HG03060 (cell line): ENCODE results near the gene AFTPH.

Source experiments
- ATAC-seq: cut with Tn5 transposase; IDR thresholded peaks from one replicate; pipeline ENCODE4 v1.9.1; 2021; ENCODE audit warnings: low read depth, moderate number of reproducible peaks; ENCODE audit not compliant: unreplicated experiment

AFTPH gene

DNA sequence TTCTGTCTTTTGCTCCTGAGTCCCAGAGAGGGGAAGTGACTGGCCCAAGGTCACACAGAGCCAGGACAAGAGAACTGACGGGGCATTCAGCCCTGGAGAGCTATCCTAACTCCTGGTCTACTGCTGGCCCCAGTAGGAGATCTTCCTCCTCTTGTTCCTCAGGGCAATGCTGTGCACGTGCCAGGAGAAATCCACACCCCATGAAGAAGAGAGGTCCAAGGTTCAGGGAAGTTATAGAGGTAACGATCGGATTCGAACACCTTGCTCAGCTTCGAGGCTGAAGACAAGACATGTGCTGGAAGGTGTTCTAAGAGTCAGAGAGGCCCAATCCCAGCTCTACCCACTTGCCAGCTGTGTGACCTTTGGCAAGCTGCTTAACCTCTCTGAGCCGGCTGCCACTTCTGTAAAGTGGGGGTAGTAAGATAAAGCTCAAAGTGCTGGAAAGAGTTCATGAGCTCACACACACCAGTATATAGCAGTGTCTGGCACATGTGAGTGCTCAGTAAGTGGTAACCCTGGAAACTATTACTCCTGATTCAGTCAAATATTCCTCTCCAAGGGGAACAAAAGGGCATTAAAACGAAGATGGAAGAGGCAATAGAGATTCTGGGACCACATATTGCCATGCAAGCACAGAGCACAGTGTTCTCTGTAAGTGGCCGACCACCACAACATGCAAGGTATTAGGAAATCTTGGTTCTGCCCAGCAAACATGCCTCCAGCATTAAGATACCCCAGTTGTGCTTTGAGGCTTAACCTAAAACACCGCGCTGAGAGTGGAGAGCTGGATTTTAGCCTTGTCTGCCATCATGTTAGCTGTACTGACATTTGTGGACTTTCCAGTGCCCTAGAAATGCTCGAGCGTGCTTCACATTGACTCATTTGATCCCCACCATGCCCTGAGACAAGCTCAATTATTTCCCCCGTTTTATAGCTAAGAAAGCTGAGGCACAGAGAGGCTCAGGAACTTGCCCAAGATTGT lies 104.0 kb downstream of the AFTPH start:
- ATAC-seq: no peak

GRCh38 chr2:64629329-64629781 lies 105.2 kb downstream of the AFTPH start:
- ATAC-seq: no peak

DNA sequence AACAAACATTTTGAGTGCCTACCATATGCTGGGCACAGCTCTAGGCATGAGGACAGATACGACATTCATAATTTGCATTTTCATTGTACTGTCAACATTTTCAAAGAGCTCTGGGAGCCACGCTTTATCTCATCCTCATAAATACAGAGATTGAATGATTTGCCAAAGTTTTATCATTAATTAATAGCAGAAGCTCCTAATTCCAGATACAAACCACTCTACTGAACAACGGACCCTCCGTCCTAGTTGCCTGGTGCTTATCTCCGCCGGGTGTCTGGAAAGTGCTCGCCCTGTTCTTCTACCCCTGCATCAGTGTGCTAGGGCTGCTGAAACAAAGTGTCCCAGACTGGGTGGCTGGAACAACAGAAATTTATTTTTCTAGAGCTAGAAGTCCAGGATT lies 105.7 kb downstream of the AFTPH start:
- ATAC-seq: no peak

DNA sequence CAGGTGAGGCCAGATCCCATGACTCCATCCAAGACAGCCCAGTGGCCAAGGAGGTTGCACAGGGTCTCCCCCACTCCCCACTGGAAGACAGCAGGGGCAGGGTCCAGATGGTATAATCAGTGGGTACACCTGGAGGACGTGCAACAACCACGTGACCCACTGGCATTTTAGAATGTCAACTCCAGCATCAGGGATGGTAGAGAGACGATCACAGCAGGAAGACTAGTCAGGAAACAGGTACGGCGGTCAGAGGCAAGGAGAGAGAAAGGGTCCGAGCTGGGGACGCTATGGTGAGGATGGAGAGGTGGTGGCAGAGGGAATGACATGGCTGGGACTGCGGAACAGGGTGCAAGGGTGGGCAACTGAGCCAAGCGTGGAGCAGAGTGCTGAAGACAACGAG lies 106.6 kb downstream of the AFTPH start:
- no peak for ATAC-seq

GRCh38 chr2:64631771-64632170 lies 107.6 kb downstream of the AFTPH start:
- ATAC-seq: no peak

DNA sequence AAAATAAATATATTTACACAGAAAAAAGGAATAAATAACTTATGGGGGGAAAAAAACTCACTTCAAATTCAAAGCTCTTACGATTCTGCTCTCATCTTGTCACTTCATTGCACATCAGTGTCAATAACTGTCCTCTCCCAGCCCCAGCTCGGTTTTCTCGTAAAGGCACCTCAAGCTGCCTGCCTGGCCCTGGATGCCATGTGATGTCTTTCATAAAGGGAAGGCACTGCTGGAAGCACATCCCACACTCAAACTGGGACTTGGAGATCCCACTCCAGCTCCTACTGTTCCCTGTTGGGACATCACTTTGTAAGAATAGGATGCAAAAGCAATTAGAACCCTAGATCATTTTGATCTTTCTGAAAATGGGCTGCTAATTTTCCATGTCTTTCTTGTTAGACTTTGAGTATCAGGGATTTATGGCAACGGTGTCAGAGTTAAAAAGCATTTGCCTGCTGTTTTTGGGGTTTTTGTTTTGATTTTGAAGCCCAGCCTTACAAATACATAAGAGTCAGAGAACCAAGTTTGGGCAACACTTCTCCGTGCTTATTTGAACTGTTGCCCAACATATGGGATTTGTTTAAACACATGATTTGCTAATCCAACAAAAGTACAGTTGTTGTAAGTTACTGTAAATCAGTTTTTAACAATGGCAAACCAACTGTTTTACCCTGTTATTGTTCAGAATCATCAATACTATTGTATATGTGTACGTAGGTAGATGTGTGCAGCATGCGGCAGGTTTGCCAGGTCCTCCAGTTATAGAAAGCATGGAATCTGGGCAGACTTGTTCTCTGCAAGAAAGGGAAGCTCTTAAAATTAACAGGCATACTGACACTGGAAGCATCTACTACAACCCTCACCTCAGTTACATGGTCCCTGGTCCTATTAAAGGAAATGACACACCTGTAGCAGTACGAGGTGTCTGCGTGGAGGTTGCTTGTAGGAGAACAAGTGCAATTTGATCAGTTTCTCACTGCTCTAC lies 109.0 kb downstream of the AFTPH start:
- no peak for ATAC-seq

- ATAC-seq: no peak
These were observed 110.5 kb downstream of the AFTPH start for GRCh38 chr2:64634345-64635267.

- ATAC-seq: peak; percentile 44
These were observed 112.1 kb downstream of the AFTPH start for GRCh38 chr2:64635976-64636911.

- peak; percentile 29 for ATAC-seq
These were observed 113.0 kb downstream of the AFTPH start for GRCh38 chr2:64637000-64637635.

- no peak for ATAC-seq
These were observed 113.8 kb downstream of the AFTPH start for GRCh38 chr2:64637931-64638330.

- no peak for ATAC-seq
These were observed 114.5 kb downstream of the AFTPH start for GRCh38 chr2:64638502-64639120.

GRCh38 chr2:64639691-64640090 lies 115.6 kb downstream of the AFTPH start:
- no peak for ATAC-seq

DNA sequence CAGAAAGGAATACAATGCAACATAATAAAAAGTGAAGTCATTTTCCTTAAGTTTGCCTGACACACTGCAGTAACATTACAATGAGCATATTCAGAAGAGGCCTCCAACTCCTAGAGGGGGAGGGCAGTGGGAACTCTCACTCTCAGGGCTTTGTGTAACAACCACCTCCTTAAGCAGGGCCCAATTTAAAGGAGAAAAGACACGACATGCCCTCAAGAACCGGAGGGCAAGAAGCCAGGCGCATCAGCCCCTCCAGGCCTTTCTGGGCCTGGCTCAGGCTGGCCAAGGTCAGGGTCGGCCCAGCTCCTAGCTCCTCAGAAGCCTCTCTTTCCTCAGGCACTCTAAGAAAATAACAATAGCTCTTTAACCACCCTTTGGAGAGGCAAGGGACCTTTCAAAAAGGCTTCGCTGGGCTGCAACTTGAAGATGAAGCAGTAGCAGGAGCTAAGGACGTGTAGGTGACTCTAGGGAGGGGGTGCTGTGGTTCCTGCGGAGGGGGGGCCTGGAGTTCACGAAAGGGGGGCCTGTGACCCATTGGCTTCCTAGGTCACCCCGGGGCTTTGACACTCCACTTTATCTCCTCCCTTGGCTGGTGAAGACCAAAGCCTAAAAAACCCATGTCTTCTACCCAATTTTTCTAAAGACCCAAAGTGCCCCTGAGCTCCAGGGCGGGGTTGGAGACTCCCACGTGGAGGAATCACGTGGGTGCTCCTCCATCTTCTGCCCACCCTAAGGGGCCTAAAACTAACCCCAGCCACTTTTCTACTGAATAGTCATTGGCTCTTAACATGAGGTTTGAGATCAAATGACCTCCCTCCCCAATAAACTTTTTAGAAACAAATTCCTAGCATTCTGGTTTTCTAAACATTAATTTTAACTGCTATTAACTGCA lies 116.3 kb downstream of the AFTPH start:
- no peak for ATAC-seq

GRCh38 chr2:64641599-64641998 lies 117.5 kb downstream of the AFTPH start:
- no peak for ATAC-seq
